ENCODE results near the gene CASTOR1. TPM values are rescaled to one million over a fixed set of nuclear protein-coding genes. Genes with fewer than 3 reads are reported as not detected.

The CASTOR1 gene
- total RNA-seq, 1 donor from 2014 or later = 17.2 TPM

- H3K4me1 Mint-ChIP-seq (ENCODE audit: unreplicated experiment) = no peaks in the 10 kb centered on the region
- TF ChIP-seq, protein P1, sequence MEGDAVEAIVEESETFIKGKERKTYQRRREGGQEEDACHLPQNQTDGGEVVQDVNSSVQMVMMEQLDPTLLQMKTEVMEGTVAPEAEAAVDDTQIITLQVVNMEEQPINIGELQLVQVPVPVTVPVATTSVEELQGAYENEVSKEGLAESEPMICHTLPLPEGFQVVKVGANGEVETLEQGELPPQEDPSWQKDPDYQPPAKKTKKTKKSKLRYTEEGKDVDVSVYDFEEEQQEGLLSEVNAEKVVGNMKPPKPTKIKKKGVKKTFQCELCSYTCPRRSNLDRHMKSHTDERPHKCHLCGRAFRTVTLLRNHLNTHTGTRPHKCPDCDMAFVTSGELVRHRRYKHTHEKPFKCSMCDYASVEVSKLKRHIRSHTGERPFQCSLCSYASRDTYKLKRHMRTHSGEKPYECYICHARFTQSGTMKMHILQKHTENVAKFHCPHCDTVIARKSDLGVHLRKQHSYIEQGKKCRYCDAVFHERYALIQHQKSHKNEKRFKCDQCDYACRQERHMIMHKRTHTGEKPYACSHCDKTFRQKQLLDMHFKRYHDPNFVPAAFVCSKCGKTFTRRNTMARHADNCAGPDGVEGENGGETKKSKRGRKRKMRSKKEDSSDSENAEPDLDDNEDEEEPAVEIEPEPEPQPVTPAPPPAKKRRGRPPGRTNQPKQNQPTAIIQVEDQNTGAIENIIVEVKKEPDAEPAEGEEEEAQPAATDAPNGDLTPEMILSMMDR (IDR thresholded peaks at IDR 0.05; ENCODE audit: unreplicated experiment) = no peak
- H3K9me3 Mint-ChIP-seq (ENCODE audit: unreplicated experiment) = no peaks in the 10 kb centered on the region
- no peak overlapping the region for H3K4me3 Mint-ChIP-seq (ENCODE audit: unreplicated experiment)
- H3K27ac Mint-ChIP-seq (ENCODE audit: unreplicated experiment) = no peak overlapping the region
- peaks cover 2% of the 10 kb centered on the region for H3K27me3 Mint-ChIP-seq (ENCODE audit: unreplicated experiment)
- peaks cover 4% of the 10 kb centered on the region for H3K36me3 Mint-ChIP-seq (ENCODE audit: low read depth, unreplicated experiment)
- no peak for DNase-seq (ENCODE audit: low spot score)
These were observed 29.6 kb upstream of the CASTOR1 start for GRCh38 chr22:30318799-30319419.

DNA sequence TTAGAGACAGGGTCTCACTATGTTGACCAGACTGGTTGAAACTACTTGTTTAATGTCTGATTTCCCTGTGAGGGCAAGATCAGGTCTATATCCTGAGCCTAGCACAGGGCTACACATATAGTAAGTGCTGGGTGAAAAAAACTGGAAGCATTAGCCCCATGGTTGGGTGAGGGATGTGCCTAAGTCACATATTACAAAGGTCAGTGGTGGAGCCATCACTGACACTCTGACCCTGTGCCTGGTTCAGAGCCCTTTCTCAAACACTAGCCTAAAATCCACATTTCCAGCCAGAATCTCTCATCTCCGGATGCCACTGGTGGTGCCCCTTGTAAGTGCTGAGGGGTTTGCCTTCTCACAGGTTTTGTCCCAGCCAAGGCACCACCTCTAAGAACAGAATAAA, 28.5 kb upstream of the CASTOR1 start:
- DNase-seq (ENCODE audit: low spot score) = no peak
- no peak overlapping the region for H3K4me3 Mint-ChIP-seq (ENCODE audit: unreplicated experiment)
- TF ChIP-seq, protein P1 (IDR thresholded peaks at IDR 0.05; ENCODE audit: unreplicated experiment) = no peak
- H3K9me3 Mint-ChIP-seq (ENCODE audit: unreplicated experiment) = no peaks in the 10 kb centered on the region
- peaks cover 4% of the 10 kb centered on the region for H3K4me1 Mint-ChIP-seq (ENCODE audit: unreplicated experiment)
- H3K36me3 Mint-ChIP-seq (ENCODE audit: low read depth, unreplicated experiment) = no peaks in the 10 kb centered on the region
- H3K27ac Mint-ChIP-seq (ENCODE audit: unreplicated experiment) = no peak overlapping the region
- H3K27me3 Mint-ChIP-seq (ENCODE audit: unreplicated experiment) = peaks cover 3% of the 10 kb centered on the region

DNA sequence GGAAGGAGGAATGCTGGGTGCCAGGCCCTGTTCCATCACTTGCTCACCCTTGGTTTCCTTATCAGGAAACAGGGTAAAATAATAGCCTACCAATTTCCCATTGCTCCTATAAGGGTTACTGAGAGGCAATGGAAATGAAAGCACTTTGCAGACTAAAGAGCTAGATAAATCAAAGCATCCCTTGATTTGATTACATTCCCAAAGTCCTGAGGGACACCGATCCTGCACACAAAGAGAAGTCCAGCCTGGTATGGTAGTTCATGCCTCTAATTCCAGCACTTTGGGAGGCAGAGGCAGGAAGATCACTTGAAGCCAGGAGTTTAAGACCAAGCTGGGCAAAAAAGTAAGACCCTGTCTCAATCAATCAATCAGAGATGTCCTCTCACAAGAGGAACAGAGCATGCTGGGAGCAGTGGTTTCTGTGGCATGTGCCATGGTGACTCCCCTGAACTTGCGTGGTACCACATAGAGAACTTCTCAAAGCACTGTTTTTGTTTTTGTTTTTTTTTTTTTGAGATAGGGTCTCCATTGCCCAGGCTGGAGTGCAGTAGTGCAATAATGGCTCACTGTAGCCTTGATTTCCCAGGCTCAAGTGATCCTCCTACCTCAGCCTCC, 26.8 kb upstream of the CASTOR1 start:
- Mint-ChIP-seq H3K27ac (ENCODE audit: unreplicated experiment) (no peak overlapping the region), H3K27me3 (ENCODE audit: unreplicated experiment) (peaks cover 3% of the 10 kb centered on the region), H3K9me3 (ENCODE audit: unreplicated experiment) (no peaks in the 10 kb centered on the region), H3K4me3 (ENCODE audit: unreplicated experiment) (no peak overlapping the region), H3K36me3 (ENCODE audit: low read depth, unreplicated experiment) (no peaks in the 10 kb centered on the region), H3K4me1 (ENCODE audit: unreplicated experiment) (peaks cover 7% of the 10 kb centered on the region)
- DNase-seq (ENCODE audit: low spot score) = no peak
- TF ChIP-seq, protein P1 (IDR thresholded peaks at IDR 0.05; ENCODE audit: unreplicated experiment) = no peak

DNA sequence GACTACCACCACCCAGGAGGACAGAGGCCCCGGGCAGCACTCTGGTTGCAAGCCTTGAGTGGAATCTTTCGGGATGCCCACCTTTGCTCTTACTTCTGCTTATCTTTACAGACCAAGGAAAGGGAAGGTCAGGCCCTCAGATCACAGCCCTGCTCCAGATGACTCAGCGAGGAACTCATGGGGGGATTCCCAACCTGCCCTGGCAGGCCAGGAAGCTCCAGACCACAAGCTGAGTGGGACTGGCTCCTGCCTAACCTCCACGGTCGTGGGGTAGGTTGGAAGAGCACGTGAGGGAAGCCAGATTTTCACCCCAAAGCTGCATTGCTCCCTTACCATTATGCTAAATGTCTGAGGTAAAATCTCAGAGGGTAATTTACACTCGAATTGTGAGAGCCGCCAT, 25.6 kb upstream of the CASTOR1 start:
- TF ChIP-seq, protein P1 (IDR thresholded peaks at IDR 0.05; ENCODE audit: unreplicated experiment) = no peak
- Mint-ChIP-seq H3K27ac (ENCODE audit: unreplicated experiment) (no peak overlapping the region), H3K4me1 (ENCODE audit: unreplicated experiment) (peaks cover 13% of the 10 kb centered on the region), H3K4me3 (ENCODE audit: unreplicated experiment) (no peak overlapping the region), H3K36me3 (ENCODE audit: low read depth, unreplicated experiment) (no peaks in the 10 kb centered on the region), H3K27me3 (ENCODE audit: unreplicated experiment) (peaks cover 3% of the 10 kb centered on the region), H3K9me3 (ENCODE audit: unreplicated experiment) (no peaks in the 10 kb centered on the region)
- DNase-seq (ENCODE audit: low spot score) = no peak
